Mesodermal cell (in vitro differentiated cells): ENCODE measurements around the gene NDUFA12.

Experiments used
- H3K27ac ChIP-seq: 2 replicates; pipeline ENCODE4 v1.7.0; 2013; ENCODE audit warnings: mild to moderate bottlenecking, low read depth, low read length, moderate library complexity; ENCODE audit not compliant: severe bottlenecking
- H3K36me3 ChIP-seq: 2 replicates; pipeline ENCODE4 v1.7.1; 2013; ENCODE audit warnings: mild to moderate bottlenecking, low read length, moderate library complexity; ENCODE audit not compliant: control insufficient read depth, insufficient read depth
- H3K4me1 ChIP-seq: one replicate; pipeline ENCODE4 v1.7.1; 2013; ENCODE audit warnings: mild to moderate bottlenecking, low read length; ENCODE audit not compliant: insufficient read depth, control insufficient read depth, poor library complexity, severe bottlenecking
- H3K4me3 ChIP-seq: 2 replicates; pipeline ENCODE4 v1.7.0; 2013; ENCODE audit warnings: low read length, control low read depth, mild to moderate bottlenecking; ENCODE audit not compliant: insufficient read depth, poor library complexity, severe bottlenecking; ENCODE audit errors: extremely low read depth
- H3K9me3 ChIP-seq: 2 replicates; pipeline ENCODE4 v1.7.1; 2013; ENCODE audit warnings: mild to moderate bottlenecking, low read length, moderate library complexity; ENCODE audit not compliant: control insufficient read depth
- WGBS, 2 experiments: methylation state at CpG; one replicate each; pipeline ENCODE4 v1.1.5; 2013; ENCODE audit warnings: missing lambda C conversion rate in 2 of 2; ENCODE audit not compliant: insufficient coverage in 2 of 2; 5-methylcytosine and 5-hydroxymethylcytosine counted together

Gene NDUFA12

GRCh38 chr12:94942663-94943062 lies 60.8 kb downstream of the NDUFA12 start:
- no peaks in the 10 kb centered on the region for H3K9me3 ChIP-seq
- H3K4me1 ChIP-seq, result peaks cover 10% of the 10 kb centered on the region
- no peak overlapping the region for H3K4me3 ChIP-seq
- H3K36me3 ChIP-seq, result no peaks in the 10 kb centered on the region
- H3K27ac ChIP-seq, result no peak overlapping the region
- 89 to 100% methylated on average over 1 to 3 of the region's 3 CpGs for WGBS, 2 experiments

GRCh38 chr12:94941440-94941862 lies 62.0 kb downstream of the NDUFA12 start:
- 75 to 80% methylated on average over 4 of the region's 7 CpGs for WGBS, 2 experiments
- no peaks in the 10 kb centered on the region for H3K9me3 ChIP-seq
- H3K4me3 ChIP-seq, result no peak overlapping the region
- no peak overlapping the region for H3K27ac ChIP-seq
- peaks cover 10% of the 10 kb centered on the region for H3K4me1 ChIP-seq
- H3K36me3 ChIP-seq, result no peaks in the 10 kb centered on the region

DNA sequence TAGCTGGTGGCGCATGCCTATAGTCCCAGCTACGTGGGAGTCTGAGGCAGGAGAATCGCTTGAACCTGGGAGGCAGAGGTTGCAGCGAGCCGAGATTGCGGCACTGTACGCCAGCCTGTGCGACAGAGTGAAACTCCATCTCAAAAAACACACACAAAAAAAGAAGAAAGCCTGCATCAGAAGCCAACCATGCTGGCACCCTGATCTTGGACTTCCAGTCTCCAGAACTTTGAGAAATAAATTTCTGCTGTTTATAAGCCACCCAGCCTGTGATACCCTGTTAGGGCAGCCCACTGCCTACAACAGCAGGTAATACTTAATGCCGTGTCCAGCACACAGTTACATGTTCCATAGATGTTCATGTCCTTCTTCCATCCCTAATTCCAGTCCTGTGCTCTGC lies 62.7 kb downstream of the NDUFA12 start:
- Histone ChIP-seq H3K27ac (no peak overlapping the region), H3K4me3 (no peak overlapping the region), H3K9me3 (no peaks in the 10 kb centered on the region), H3K4me1 (peaks cover 10% of the 10 kb centered on the region), H3K36me3 (no peaks in the 10 kb centered on the region)
- WGBS, 2 experiments, result 97 to 100% methylated on average over 7 to 9 of the region's 9 CpGs

- Histone ChIP-seq H3K27ac (no peak overlapping the region), H3K4me3 (no peak overlapping the region), H3K36me3 (no peaks in the 10 kb centered on the region), H3K4me1 (peaks cover 10% of the 10 kb centered on the region), H3K9me3 (no peaks in the 10 kb centered on the region)
- 86 to 95% methylated on average over 3 to 4 of the region's 4 CpGs for WGBS, 2 experiments
These were observed 64.9 kb downstream of the NDUFA12 start for GRCh38 chr12:94938583-94938982.

DNA sequence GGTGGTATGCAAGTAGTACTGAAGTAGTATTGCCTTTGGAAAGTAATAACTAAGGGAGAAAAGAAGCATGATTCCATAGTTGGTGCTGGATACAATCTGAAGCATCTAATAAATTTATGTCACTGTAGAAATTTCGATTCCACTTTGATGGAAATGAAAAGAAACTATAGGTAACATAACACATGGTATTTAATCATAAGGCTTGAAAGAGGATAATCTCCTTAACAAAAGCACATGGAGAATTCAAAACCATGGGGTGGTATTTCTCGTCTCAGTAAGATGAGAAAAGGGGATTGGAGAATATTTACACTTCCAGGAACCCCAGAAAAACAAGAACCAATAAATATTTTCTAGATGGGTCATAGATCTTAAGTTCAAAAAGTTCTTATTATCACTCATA lies 72.7 kb downstream of the NDUFA12 start:
- Histone ChIP-seq H3K4me1 (no peaks in the 10 kb centered on the region), H3K27ac (no peak overlapping the region), H3K4me3 (no peak overlapping the region), H3K36me3 (no peaks in the 10 kb centered on the region), H3K9me3 (no peaks in the 10 kb centered on the region)
- no CpG with 5 or more reads among the region's 2 CpGs for WGBS, 2 experiments

GRCh38 chr12:94930216-94930654 lies 73.3 kb downstream of the NDUFA12 start:
- Histone ChIP-seq H3K27ac (no peak overlapping the region), H3K4me1 (peaks cover under 1% of the 10 kb centered on the region), H3K4me3 (no peak overlapping the region), H3K9me3 (no peaks in the 10 kb centered on the region), H3K36me3 (no peaks in the 10 kb centered on the region)
- 91 to 100% methylated on average over 4 to 6 of the region's 6 CpGs for WGBS, 2 experiments

DNA sequence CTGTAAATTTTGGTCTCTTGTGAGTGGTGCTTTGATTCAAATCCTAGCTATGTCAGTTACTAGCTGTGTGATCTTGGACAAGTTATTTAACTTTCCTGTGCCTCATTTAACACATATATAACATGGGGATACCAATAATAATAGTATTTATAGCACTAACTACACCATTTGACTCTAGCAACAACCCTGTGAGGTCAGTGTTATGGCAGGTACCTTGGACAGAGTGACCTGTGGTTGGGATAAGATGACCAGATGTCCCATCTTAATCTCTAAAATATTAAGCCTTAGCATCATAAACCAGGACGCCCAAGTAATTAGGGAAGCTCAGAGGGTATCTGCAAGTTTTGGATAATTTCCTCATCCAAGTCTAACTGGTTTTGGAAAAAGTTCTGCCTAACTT lies 73.7 kb downstream of the NDUFA12 start:
- Histone ChIP-seq H3K4me1 (peaks cover 3% of the 10 kb centered on the region), H3K36me3 (no peaks in the 10 kb centered on the region), H3K4me3 (no peak overlapping the region), H3K9me3 (no peaks in the 10 kb centered on the region), H3K27ac (no peak overlapping the region)
- WGBS, 2 experiments, result 100% methylated on average over 1 of the region's 1 CpG

DNA sequence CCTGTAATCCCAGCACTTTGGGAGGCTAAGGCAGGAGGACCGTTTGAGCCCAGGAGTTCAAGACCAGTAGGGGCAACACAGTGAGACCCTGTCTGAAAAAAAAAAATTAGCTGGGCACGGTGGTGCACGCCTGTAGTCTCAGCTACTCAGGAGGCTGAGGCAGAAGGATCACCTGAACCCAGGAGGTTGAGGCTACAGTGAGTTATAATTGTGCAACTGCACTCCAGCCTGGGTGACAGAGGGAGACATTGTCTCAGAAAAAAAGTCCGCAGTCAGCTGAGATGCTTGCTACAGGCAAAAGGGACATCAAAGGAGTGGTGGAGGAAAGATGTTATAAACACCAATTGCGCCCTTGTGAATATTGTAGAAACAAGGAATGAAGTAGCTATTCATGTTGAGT lies 77.8 kb downstream of the NDUFA12 start:
- Histone ChIP-seq H3K27ac (no peak overlapping the region), H3K4me3 (no peak overlapping the region), H3K4me1 (peaks cover 3% of the 10 kb centered on the region), H3K9me3 (no peaks in the 10 kb centered on the region), H3K36me3 (no peaks in the 10 kb centered on the region)
- WGBS, 2 experiments, result 92 to 95% methylated on average over 5 of the region's 5 CpGs

- Histone ChIP-seq H3K27ac (no peak overlapping the region), H3K9me3 (no peaks in the 10 kb centered on the region), H3K36me3 (no peaks in the 10 kb centered on the region), H3K4me1 (peaks cover 3% of the 10 kb centered on the region), H3K4me3 (no peak overlapping the region)
- WGBS, 2 experiments, result 74 to 84% methylated on average over 3 of the region's 4 CpGs
These were observed 78.3 kb downstream of the NDUFA12 start for GRCh38 chr12:94925206-94925605.

- Histone ChIP-seq H3K9me3 (no peaks in the 10 kb centered on the region), H3K27ac (no peak overlapping the region), H3K36me3 (no peaks in the 10 kb centered on the region), H3K4me1 (peaks cover 3% of the 10 kb centered on the region), H3K4me3 (no peak overlapping the region)
- 8 to 20% methylated on average over 2 to 3 of the region's 4 CpGs for WGBS, 2 experiments
These were observed 80.9 kb downstream of the NDUFA12 start for GRCh38 chr12:94922561-94922960.
